Measurements from ENCODE around the gene PPP1R13L.
"Not testable (repeated sequence)": the region's sequence is repeated elsewhere in the genome, so short reads cannot be mapped to it uniquely, and the experiment has no call there.

PPP1R13L gene

GRCh38 chr19:45432543-45432942 lies 27.7 kb upstream of the PPP1R13L start:
- not testable (repeated sequence) for DNase-seq (ENCODE audit: low spot score)

GRCh38 chr19:45431008-45431407 lies 26.1 kb upstream of the PPP1R13L start:
- not testable (repeated sequence) for DNase-seq (ENCODE audit: low spot score)

GRCh38 chr19:45429896-45430295 lies 25.0 kb upstream of the PPP1R13L start:
- not testable (repeated sequence) for DNase-seq (ENCODE audit: low spot score)

- no peak for DNase-seq (ENCODE audit: low spot score)
Observed at GRCh38 chr19:45428384-45429231, 23.7 kb upstream of the PPP1R13L start.

- DNase-seq (ENCODE audit: low spot score), result peak; percentile 36
Observed at GRCh38 chr19:45424191-45425058, 19.6 kb upstream of the PPP1R13L start.

GRCh38 chr19:45423589-45424190 lies 18.8 kb upstream of the PPP1R13L start, which contains the start of gene ERCC1:
Gene ERCC1 (minus strand): TSS chr19:45423917. CDS start chr19:45423374, 543 bp downstream.
- peak; percentile 55 for DNase-seq (ENCODE audit: low spot score)

- peak; percentile 82 for DNase-seq (ENCODE audit: low spot score)
Observed at GRCh38 chr19:45423033-45423588, 18.2 kb upstream of the PPP1R13L start.

- DNase-seq (ENCODE audit: low spot score), result no peak
Observed at GRCh38 chr19:45421947-45422498, 17.2 kb upstream of the PPP1R13L start.

- no peak for DNase-seq (ENCODE audit: low spot score)
Observed at GRCh38 chr19:45420871-45421270, 16.0 kb upstream of the PPP1R13L start.

GRCh38 chr19:45420356-45420755 lies 15.5 kb upstream of the PPP1R13L start:
- no peak for DNase-seq (ENCODE audit: low spot score)

GRCh38 chr19:45419895-45420294 lies 15.0 kb upstream of the PPP1R13L start:
- DNase-seq (ENCODE audit: low spot score), result no peak

GRCh38 chr19:45419396-45419795 lies 14.5 kb upstream of the PPP1R13L start:
- no peak for DNase-seq (ENCODE audit: low spot score)

- DNase-seq (ENCODE audit: low spot score), result no peak
Observed at GRCh38 chr19:45418802-45419201, 13.9 kb upstream of the PPP1R13L start.

- no peak for DNase-seq (ENCODE audit: low spot score)
Observed at GRCh38 chr19:45417151-45417550, 12.3 kb upstream of the PPP1R13L start.

- DNase-seq (ENCODE audit: low spot score), result no peak
Observed at GRCh38 chr19:45414468-45414867, 9.6 kb upstream of the PPP1R13L start.

- DNase-seq (ENCODE audit: low spot score), result no peak
Observed at GRCh38 chr19:45413497-45413896, 8.6 kb upstream of the PPP1R13L start.

- DNase-seq (ENCODE audit: low spot score), result not testable (repeated sequence)
Observed at GRCh38 chr19:45410330-45410729, 5.5 kb upstream of the PPP1R13L start.

- DNase-seq (ENCODE audit: low spot score), result no peak
Observed at GRCh38 chr19:45409557-45409920, 4.7 kb upstream of the PPP1R13L start.

- no peak for DNase-seq (ENCODE audit: low spot score)
Observed at GRCh38 chr19:45408830-45409556, 4.1 kb upstream of the PPP1R13L start.

- DNase-seq (ENCODE audit: low spot score), result no peak
Observed at GRCh38 chr19:45408121-45408520, 3.3 kb upstream of the PPP1R13L start.

- DNase-seq (ENCODE audit: low spot score), result not testable (repeated sequence)
Observed at GRCh38 chr19:45407585-45407984, 2.7 kb upstream of the PPP1R13L start.
